ENCODE measurements around the gene CLEC20A. TPM values are rescaled to one million over a fixed set of nuclear protein-coding genes. Genes with fewer than 3 reads are reported as not detected.

Gene CLEC20A
- total RNA-seq, 1 donor from 2014 or later, result not detected

GRCh38 chr1:178541379-178541778 lies 44.6 kb upstream of the CLEC20A start:
- peak overlapping the region; percentile 97 for H3K4me3 Mint-ChIP-seq
- H3K36me3 Mint-ChIP-seq, result peaks cover 8% of the 10 kb centered on the region
- no peaks in the 10 kb centered on the region for H3K27me3 Mint-ChIP-seq
- DNase-seq (ENCODE audit: extremely low spot score, unreplicated experiment), result no peak
- TF ChIP-seq CTCF (conservative IDR thresholded peaks at IDR 0.05), result no peak
- H3K4me1 Mint-ChIP-seq (ENCODE audit: unreplicated experiment), result peaks cover 43% of the 10 kb centered on the region
- no peaks in the 10 kb centered on the region for H3K9me3 Mint-ChIP-seq
- H3K27ac Mint-ChIP-seq, result peak overlapping the region; percentile 85

- Mint-ChIP-seq H3K27ac (no peak overlapping the region), H3K27me3 (no peaks in the 10 kb centered on the region), H3K4me3 (peak overlapping the region; percentile 97), H3K4me1 (ENCODE audit: unreplicated experiment) (peaks cover 37% of the 10 kb centered on the region), H3K9me3 (no peaks in the 10 kb centered on the region), H3K36me3 (peaks cover 3% of the 10 kb centered on the region)
- no peak for TF ChIP-seq CTCF (conservative IDR thresholded peaks at IDR 0.05)
- DNase-seq (ENCODE audit: extremely low spot score, unreplicated experiment), result no peak
Observed at GRCh38 chr1:178540646-178541045, 43.9 kb upstream of the CLEC20A start.

- peaks cover 33% of the 10 kb centered on the region for H3K4me1 Mint-ChIP-seq (ENCODE audit: unreplicated experiment)
- no peaks in the 10 kb centered on the region for H3K9me3 Mint-ChIP-seq
- DNase-seq (ENCODE audit: extremely low spot score, unreplicated experiment), result no peak
- H3K27ac Mint-ChIP-seq, result no peak overlapping the region
- H3K4me3 Mint-ChIP-seq, result peak overlapping the region; percentile 97
- H3K27me3 Mint-ChIP-seq, result no peaks in the 10 kb centered on the region
- H3K36me3 Mint-ChIP-seq, result no peaks in the 10 kb centered on the region
- no peak for TF ChIP-seq CTCF (conservative IDR thresholded peaks at IDR 0.05)
Observed at GRCh38 chr1:178540204-178540603, 43.4 kb upstream of the CLEC20A start.

GRCh38 chr1:178539291-178539690 lies 42.5 kb upstream of the CLEC20A start:
- no peak for TF ChIP-seq CTCF (conservative IDR thresholded peaks at IDR 0.05)
- peaks cover 24% of the 10 kb centered on the region for H3K4me1 Mint-ChIP-seq (ENCODE audit: unreplicated experiment)
- H3K27ac Mint-ChIP-seq, result no peak overlapping the region
- DNase-seq (ENCODE audit: extremely low spot score, unreplicated experiment), result no peak
- no peaks in the 10 kb centered on the region for H3K9me3 Mint-ChIP-seq
- no peaks in the 10 kb centered on the region for H3K27me3 Mint-ChIP-seq
- no peaks in the 10 kb centered on the region for H3K36me3 Mint-ChIP-seq
- H3K4me3 Mint-ChIP-seq, result peak overlapping the region; percentile 28

GRCh38 chr1:178538192-178538916 lies 41.6 kb upstream of the CLEC20A start:
- no peaks in the 10 kb centered on the region for H3K36me3 Mint-ChIP-seq
- peak overlapping the region; percentile 2 for H3K27ac Mint-ChIP-seq
- no peaks in the 10 kb centered on the region for H3K27me3 Mint-ChIP-seq
- DNase-seq (ENCODE audit: extremely low spot score, unreplicated experiment), result no peak
- no peaks in the 10 kb centered on the region for H3K9me3 Mint-ChIP-seq
- peaks cover 20% of the 10 kb centered on the region for H3K4me1 Mint-ChIP-seq (ENCODE audit: unreplicated experiment)
- no peak for TF ChIP-seq CTCF (conservative IDR thresholded peaks at IDR 0.05)
- H3K4me3 Mint-ChIP-seq, result no peak overlapping the region

Data from type B pancreatic cell (in vitro differentiated cells).